DND-41 (cell line): ENCODE measurements around the gene SYNRG.

Experiments used
- CTCF ChIP-seq: IDR thresholded peaks from 2 replicates; pipeline ENCODE4 v1.5.1; 2012; ENCODE audit warnings: borderline replicate concordance, low read length, moderate library complexity, mild to moderate bottlenecking; ENCODE audit not compliant: poor library complexity, severe bottlenecking; ENCODE audit errors: extremely low read depth
- EZH2 ChIP-seq: IDR thresholded peaks from 3 replicates; pipeline ENCODE4 v1.6.1; 2012; ENCODE audit warnings: borderline replicate concordance, low read depth, mild to moderate bottlenecking, moderate library complexity, low read length, inconsistent platforms; ENCODE audit not compliant: severe bottlenecking

DNA sequence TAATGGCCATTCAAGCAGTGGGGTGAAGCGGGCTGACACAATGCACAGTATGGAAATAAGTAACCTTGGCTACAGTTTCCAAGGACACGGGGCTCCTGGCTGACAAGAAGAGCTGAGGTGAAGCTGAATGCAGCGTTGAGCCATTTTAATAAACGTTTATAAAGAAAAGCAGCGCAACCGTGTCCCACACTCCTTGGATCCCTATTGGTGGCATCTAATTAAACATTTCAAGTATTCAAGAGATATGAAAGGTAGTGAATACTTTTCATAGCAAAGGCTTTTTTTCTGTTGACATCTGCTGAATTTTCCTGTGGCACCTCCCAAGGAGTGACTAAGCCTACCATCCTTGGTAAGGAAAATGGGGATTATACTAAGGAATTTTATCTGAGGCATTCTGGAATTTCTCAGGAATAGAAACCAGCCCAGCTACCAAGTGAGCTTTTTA lies 93.1 kb downstream of the SYNRG start:
- TF ChIP-seq CTCF (no peak), EZH2 (no peak)
